Activated CD8-positive, alpha-beta memory T cell treated with anti-CD3 and anti-CD28 coated beads, Interleukin-2, amount 50 U/mL, for 1 hour (primary cell): ENCODE results near the gene WHRN.

Source experiments
- DNase-seq: peaks from one replicate; pipeline ENCODE4 v3.0.0-alpha.2; 2020; ENCODE audit errors: extremely low read depth

The WHRN gene

DNA sequence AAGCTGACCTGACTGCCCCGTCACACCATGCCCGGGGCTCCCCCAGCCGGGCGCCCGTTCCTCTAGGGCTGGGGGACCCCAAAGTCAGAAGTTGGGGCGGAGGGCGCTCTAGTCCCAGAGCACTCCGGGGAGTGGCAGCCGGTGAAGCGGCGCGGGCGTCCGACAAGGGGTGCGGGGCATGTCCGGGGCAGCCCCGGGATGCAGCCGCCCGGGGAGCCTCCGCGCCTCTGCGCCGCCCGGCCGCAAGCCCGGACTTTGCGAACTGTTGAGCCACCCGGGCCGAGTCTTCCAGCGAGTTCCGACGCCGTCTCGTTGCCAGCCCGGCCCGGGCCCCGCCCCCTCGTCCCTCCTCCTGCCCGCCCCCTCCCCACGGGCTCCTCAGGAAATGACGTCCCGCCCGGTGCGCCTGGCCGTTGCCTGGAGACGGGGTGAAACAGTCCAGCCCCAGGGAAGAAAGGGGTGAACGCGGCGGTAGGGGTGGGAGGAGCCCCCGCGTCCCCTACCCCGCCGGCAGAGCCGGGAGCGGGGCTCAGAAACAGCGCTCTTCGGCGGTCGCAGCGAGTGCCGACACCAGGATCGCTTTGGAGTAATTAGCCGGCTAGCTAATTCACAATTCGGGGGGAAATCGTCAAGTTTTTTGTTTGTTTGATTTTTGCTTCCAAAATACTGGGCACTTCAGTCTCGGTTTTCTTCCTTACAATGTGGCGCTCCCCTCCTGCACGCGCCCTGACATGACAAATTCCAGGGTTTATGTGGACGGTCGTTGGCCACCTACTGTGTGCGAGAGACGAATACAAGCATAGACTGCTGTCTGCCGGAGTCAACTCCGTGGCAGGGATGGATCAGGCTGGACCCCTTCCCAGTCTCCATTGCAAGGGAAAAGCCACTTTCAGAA is at the start of gene WHRN:
WHRN (minus strand) TSS at position 287 of the 895 bp plus-strand sequence. CDS start 672 bp downstream, outside the sequence.
- DNase-seq: peak; percentile 81

DNA sequence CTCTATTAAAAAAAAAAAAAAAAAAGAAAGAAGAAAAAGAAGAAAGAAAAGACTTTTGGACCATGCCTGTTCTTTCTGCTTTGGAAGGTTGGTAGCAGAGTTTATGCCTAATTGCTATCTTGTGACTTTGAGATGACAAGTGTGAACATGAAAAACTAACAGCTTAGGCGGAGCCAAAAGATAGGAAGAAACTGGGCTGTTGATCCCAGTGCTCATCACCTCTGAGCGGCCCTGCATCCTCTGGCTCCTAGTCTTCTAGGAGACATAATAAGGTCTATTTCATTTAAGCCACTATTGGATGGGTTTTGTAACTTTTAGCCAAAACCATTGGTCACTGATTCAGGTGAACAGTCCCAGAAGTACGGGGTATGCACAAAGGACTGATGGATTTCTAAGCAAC is 47.9 kb upstream of the WHRN start:
- DNase-seq: no peak

DNA sequence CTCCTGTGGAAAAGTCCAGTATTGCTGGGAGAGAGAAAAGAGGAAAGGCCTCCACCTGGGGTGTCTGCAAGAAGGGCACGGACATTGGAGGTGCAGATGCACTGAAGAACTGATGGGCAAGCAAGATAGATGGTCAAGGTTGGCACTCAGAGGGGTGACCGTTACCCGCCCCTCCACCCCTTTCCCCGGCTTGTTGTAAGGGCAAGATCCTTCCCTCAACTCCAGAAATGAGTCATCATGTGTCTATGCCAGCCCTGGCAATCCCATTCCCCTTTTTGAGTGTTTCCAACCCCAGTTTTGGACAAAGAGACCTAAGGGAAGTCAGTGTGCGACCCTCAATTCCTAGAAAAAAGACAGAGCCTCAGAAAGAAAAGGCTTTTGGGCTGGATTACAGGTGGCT is 47.4 kb upstream of the WHRN start:
- no peak for DNase-seq

DNA sequence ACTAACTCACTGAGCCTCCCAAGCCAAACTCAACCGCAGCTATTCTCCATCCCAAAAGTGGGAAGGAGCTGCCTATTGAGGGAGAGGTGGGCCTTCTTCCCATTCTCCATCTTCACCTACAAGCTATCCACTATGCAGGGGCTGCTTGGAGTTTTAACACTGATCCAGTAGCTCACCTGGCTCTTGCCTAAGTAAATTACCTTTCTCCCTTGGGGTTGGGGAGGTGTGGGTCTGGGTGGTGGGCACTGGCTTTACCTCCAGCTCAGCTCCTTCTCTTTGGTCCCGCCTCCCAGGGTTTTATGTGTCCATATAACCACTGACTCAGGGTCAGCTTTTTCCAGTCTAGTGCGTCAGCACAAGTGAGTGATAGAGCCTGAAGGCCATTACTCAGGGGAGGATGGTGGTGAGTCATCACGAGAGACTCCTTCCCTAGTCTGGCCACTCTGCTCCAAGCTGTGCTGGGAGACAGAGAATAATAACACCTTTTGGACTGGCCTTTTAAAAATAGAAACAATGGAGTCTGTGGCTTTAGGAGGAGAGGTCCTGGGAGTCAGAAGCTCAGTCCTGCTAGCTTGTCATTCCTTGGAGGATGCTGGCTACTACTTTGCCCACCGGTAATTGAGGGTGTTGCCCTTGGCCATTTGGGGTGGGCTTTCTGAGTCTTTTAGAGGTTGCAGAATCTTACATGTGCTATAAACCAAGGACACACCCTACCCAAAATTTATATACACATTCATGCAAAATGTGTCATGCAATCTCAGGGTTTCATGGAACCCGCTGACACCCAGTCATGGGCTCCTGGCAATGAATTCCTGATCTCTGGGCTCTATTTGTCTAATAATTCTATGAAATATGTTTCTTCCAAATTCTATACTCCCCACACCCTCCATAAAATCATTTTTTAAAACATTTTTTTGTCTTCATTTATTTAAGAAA is 46.7 kb upstream of the WHRN start:
- no peak for DNase-seq

DNA sequence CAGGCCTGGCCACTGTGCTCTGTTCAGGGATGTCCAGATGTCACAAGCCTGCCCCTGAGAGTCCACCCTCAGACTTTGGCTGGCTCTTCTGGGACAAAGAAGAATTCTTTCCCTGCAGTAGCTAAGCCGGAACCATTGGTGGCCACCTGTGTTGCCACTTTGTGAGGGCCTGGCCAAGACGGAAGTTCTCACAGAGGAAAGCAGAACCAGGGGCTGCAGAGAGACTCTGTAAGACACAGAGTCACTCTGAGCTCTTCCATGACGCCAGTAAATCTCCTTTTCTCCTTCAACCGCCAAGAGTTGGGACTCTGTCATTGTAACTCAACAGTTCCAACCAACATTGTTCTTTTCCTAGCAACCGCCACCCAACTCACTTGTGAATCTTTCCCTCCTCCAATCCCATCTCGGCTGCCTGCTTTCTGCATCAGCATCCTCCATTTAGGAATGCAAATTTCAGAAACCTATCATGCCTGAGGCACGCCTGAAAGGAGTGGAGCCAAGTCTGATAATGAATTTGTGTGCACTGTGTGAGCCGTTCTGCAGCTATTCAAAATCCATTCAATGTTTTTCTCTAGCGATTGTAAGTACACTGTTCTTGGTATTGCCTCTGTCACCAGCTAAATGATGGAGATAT is 44.5 kb upstream of the WHRN start:
- DNase-seq: no peak

DNA sequence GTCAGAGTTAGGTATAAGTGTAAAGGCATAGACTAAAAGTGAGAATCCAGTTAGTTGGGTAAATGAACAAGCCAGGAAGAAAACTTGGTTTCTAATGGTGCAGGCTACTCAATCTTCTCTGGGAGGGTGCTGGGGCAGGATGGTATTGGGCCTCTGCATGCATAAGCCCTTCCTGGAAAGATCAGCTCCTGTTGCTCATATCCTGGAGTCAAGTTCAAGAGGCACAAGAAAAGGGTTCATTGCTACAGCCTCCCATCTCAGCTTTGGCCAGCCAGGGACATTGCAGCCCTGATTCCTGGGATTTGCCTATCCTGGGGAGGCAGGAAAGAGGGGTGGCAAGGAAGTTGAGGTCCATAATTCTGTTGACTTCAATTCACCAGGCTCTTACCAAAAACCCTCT is 41.6 kb upstream of the WHRN start:
- DNase-seq: no peak

DNA sequence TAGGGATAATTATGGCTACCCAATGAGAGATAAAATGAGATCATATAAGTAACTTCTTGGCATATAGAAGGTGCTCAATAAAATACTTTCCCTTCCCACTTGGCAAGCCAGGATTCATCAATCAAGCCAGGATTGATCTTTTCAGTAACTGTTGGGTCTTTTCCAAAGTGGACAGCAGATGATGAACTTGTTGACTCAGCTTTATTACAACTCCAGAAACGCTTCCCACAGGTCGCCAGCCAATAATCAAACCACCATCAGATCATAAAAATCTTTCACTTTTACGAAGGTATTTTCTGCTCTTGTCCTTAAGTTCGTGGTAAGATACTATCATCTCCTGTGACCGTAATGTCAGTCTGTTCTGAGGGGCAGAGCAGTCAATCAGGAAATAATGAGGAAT is 39.8 kb upstream of the WHRN start:
- no peak for DNase-seq

DNA sequence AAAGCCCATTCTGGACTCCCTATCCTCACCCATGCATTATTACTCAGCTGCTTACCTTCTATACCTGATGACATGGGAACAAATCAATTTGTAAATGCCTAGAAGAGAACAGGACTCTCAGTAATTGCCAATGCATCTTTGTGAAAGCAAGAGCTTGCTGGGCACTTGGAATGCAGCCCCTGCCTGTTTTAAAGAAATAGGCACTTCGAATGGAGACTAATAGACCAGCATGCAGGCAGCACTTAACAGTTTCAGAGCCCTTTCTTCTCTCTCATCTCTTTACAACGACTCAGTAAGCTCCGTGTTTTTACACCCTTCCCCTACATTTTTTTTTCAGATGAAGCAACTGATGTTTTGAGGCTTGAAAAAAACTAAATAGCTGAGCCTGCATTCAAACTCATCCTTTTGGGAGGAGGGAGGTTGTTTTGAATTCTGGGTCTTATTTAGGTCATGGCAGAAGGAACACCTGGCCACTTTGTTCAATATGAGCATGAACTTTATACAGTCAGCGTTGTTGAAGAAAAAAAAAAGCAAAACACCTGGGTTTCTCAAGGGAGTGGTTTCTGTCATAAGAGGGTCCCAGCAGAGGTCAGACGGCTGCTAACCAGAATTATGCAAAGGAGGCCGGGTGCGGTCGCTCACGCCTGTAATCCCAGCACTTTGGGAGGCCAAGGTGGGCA is 34.6 kb upstream of the WHRN start:
- no peak for DNase-seq

DNA sequence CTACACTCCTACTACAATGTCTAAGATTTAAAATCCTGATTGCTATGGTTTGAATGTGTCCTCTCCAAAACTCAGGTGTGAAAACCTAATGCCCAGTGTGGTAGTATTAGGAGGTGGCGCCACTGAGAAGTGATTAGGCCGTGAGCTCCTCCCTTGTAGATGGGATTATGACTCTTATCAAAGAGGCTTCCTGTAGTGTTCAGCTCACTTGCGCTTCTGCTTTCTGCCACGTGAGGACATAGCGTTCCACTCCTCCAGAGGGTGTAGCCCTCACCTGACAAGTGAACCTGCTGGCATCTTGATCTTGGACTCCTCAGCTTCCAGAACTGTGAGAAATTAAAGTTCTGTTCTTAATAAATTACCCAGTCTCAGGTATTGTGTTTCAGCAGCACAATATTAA is 33.0 kb upstream of the WHRN start:
- DNase-seq: no peak

DNA sequence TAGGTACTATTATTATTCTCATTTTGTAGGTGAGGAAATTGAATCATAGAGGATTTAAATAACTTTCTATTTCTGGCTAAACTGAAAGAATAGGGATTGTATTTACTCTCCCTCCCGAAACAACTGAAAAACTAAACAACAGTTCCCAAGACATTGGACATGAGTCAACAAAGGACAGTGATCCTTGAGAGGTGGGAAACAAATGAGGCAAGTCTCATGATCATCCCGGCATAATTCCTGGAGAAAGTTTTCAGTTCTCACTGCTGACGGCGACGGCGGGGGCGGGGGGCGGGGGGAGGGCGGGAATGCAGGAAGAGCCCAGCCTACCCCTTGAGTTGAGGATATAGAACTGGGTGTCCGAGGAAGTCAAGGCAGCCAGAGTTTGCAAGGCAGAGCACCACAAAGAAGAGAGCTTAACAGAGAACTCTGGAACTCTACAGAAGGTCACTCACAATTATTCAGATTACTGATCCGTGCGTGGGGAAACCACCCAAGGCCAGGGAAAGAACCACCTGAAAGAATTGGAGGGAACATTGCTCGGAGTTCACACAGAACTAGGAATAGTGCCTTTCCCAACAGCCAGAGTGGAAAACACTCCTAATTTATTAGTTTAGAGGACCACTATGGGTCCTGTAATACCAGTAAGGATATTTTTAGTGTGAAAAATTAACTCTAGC is 27.4 kb upstream of the WHRN start:
- DNase-seq: no peak

DNA sequence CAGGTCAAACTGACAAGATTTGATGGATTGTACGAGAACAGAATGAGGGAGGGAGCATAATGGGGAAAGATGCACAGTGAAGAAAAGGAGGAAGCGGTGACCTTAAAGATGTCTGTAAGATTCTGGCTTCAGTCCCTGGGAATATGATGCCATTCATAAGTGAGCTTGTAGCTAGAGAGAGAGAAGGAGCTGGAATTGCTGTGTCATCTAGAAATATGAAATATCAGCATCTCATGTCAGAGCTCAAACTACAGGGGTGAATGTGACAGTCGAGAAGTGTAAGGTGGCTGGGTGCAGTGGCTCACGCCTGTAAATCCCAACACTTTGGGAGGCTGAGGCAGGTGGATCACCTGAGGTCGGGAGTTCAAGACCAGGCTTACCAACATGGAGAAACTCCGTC is 24.0 kb upstream of the WHRN start:
- DNase-seq: no peak

DNA sequence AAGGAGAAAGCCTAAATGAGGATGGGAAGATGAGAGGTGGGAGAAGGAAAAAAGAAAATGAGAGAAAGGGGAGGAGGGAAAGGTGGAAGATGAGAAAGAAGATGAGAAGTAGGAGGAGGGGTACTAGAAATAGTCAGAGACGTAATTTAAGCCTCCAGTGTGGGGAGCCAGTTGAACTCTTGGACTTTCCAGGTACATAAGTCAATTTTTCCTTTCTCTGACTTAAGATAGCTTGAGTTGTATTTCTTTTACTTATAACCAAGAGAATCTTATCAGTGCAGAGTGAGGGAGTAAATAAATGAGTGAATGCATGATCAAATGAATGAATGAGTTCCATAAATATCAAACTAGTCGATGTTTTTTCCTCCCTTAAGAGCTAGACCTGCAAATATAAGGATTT is 21.5 kb upstream of the WHRN start:
- no peak for DNase-seq

DNA sequence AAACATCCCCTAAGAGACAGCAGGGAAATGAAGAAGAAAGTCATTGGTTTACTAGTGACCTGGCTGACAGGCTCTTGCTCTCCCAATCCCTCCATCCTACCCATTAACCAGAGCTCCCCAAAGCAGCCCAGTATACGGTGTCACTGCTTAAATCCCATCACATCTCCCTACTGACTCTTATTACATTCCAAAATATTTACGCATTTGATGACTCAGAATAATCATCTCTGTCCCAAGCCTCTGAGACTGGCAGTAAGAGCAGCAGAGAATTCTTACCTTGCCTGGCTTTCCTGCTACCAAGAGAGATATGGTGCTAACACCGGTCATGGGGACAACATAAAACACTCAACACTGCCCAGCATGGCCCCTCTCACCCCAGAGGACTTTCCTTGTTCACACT is 20.2 kb upstream of the WHRN start:
- DNase-seq: no peak

DNA sequence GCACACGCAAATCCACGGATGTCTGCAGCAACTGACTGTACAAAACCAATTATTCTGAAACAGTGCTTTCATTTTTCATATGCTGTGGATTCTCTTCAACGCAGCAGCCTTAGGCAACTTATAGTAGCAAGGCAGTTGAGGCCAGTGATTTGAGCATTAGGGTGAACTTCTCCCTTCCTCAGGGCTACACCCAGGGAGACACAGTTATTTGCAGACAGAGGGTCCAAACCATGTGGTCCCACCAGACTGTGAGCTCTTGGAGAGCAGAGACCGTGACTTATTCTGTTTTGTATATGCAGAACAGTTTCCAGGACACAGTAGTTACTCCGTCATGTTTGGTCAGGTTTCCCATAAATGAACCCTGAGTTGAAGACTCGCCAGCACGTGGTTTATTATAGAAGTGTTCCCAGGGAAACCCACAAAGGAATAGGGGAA is 19.0 kb upstream of the WHRN start:
- DNase-seq: no peak

DNA sequence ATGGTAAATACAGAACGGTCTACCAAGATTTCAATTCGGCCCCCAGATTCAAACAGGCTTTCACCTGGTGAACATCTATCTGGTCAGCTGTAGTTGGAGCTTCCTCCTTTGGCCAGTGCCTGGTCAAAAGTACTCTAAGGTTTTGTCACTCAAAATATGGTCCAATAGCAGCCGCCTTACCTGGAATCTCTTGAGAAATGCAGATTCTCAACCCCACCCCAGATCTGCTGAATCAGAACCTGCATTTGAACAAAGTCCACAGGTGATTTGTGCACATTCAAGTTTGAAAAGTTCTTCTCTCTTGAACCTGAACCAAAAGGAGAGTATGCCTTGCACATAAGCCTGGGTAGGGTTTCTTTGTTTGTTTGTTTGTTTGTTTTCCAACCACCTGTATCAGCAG is 17.6 kb upstream of the WHRN start:
- no peak for DNase-seq

DNA sequence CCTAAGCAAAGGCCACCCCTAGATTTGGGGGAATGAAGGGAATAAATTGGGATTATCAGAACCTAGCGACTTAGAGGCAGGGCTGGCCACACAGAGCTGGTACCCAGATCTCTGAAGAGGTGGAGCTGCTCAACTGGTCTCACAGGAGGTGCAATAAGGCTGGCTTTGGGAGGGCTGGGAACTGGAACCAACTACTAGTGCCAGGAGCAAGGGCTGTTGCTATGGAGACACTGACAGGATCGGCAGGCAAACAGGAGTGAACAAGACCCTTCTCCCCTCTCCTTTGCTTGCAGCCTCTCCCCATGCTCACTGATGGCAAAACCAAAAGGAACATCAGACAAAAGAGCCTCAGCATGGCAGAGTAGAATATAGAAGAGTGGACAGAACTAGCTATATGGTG is 17.0 kb upstream of the WHRN start:
- no peak for DNase-seq

DNA sequence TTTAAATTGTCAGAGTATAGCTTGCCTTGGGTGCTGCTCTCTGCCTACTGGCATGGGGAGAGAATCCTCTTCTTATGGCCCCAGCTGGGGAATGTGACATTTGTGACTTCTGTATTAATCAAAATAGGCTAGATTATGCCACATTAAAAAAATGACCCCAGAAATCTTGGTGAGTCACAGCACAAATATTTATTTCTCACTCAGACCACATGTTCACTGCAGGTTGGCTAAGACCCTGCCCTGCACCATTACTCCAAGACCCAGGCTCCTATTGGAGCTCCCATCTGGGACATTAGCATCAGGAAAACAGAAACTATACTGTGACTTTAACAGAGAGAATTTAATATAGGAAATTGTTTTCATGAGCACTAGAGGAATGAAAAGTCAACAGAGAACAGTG is 16.6 kb upstream of the WHRN start:
- DNase-seq: no peak

DNA sequence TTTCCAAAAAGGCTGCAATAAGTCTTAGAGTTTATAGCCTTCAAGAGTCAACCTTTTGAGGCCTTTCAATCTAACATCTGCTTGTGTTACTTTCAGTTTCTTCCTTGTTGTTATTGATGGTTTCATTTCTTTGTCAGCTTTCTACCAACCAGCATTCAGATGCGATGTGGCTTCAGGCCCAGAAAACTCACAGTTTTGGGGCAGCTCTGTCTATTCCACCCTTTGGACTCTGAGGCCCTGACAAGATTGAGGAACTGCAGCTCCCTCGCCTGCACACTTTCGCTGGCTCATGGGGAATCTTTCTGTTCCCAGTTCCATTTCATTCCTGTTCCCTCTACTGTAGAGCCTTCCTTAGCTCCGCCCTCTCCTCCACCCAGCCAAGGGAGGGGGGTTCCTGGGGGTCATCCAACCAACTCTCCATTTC is 13.3 kb upstream of the WHRN start:
- no peak for DNase-seq

DNA sequence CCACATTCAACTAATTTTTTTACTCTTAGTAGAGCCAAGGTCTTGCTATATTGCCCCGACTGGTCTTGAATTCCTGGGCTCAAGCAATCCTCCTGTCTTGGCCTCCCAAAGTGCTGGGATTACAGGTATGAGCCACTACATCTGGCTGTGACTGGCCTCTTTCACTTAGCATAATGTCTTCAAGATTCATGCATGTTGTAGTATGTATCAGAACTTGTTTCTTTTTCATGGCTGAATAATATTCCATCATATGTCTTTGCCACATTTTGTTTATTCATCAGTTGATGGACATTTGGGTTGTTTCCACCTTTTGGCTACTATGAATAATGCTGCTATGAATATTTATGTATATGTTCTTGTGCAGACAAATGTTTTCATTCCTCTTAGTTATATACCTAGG is 12.8 kb upstream of the WHRN start:
- no peak for DNase-seq

DNA sequence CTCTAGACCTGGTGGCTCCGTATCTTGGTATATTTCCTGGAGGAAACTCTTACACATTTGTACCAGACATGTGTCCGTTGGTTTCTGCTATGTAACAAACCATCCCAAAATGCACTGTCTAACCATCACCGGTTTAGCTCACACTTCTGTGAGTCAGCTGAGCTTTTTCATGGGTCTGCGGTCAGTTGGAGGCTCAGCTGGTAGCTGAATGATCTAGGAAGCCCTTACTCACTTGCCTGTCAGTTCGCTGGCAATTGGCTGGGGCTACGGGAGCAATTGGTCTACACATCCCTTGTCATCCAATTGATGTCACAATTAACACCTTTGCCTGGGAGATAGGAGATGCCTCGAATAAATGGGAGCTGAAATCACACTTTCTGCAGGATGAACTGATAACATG is 11.6 kb upstream of the WHRN start:
- no peak for DNase-seq

DNA sequence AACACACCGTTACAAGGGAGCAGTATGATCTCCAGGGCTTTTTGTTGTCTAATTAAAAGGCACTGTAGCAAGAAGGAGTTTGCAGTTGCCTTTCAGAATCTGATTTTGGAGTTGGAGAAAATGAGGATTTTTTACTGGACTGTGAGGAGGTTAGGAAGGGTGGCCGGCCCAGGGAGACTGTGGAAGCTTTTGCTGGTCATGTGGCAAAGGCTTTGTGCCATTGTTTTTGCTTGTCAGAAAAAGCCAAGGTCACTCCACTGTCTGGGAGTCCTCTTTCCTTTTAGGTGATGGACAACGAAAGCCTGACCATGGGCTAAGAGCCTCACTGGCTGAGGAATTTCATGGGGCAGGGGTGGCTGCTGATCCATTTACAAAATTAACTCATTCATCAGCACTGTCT is 10.3 kb upstream of the WHRN start:
- no peak for DNase-seq
